Measurements from ENCODE around the gene NUCB1.

The NUCB1 gene

GRCh38 chr19:48963371-48964204 lies 63.5 kb downstream of the NUCB1 start:
- DNase-seq (ENCODE audit: low spot score), result peak; percentile 85

GRCh38 chr19:48964205-48965039 lies 64.3 kb downstream of the NUCB1 start:
- DNase-seq (ENCODE audit: low spot score), result peak; percentile 46

GRCh38 chr19:48965040-48965805 lies 65.1 kb downstream of the NUCB1 start, which contains the start of gene FTL:
FTL (plus strand) TSS chr19:48965309; CDS start chr19:48965508, 199 bp downstream.
- DNase-seq (ENCODE audit: low spot score), result peak; percentile 96

- DNase-seq (ENCODE audit: low spot score), result peak; percentile 90
Observed at GRCh38 chr19:48965806-48966540, 65.9 kb downstream of the NUCB1 start.

GRCh38 chr19:48966541-48967345 lies 66.6 kb downstream of the NUCB1 start:
- no peak for DNase-seq (ENCODE audit: low spot score)

- no peak for DNase-seq (ENCODE audit: low spot score)
Observed at GRCh38 chr19:48967346-48968178, 67.5 kb downstream of the NUCB1 start.

GRCh38 chr19:48968179-48968661 lies 68.1 kb downstream of the NUCB1 start:
- no peak for DNase-seq (ENCODE audit: low spot score)

GRCh38 chr19:48968813-48969218 lies 68.7 kb downstream of the NUCB1 start:
- no peak for DNase-seq (ENCODE audit: low spot score)

GRCh38 chr19:48969276-48970138 lies 69.4 kb downstream of the NUCB1 start:
- DNase-seq (ENCODE audit: low spot score), result peak; percentile 72

- no peak for DNase-seq (ENCODE audit: low spot score)
Observed at GRCh38 chr19:48970139-48970766, 70.1 kb downstream of the NUCB1 start.

GRCh38 chr19:48970923-48971395 lies 70.8 kb downstream of the NUCB1 start:
- peak; percentile 77 for DNase-seq (ENCODE audit: low spot score)
